Measurements from ENCODE around the gene STAMBPL1. TPM values are rescaled to one million over a fixed set of nuclear protein-coding genes. Genes with fewer than 3 reads are reported as not detected.

Gene STAMBPL1
- total RNA-seq, 2 donors from 2014 or later, result 15.7 to 57.0 TPM

DNA sequence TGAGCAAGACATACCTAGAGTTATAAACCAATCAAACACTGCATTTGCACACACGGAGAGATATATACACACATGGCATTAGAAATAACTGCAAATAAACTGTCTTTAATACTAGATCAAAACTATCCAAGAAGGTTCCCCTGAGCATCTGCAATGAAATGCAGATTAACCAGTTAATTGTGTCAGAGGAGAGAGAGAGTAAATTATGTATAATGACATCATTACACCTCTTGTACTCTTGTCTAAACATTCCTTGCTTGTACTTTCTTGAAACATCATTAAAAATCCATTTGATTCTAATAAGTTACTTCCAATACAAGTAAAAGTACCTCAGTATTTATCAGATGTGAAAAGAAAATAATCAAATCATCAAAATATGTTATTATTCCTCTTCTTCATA is 29.3 kb upstream of the STAMBPL1 start:
- no peak overlapping the region for H3K27ac Mint-ChIP-seq
- no peaks in the 10 kb centered on the region for H3K36me3 Mint-ChIP-seq
- DNase-seq (ENCODE audit: low spot score in 2 of 2) (no peak), ATAC-seq (no peak)
- no peaks in the 10 kb centered on the region for H3K9me3 Mint-ChIP-seq

DNA sequence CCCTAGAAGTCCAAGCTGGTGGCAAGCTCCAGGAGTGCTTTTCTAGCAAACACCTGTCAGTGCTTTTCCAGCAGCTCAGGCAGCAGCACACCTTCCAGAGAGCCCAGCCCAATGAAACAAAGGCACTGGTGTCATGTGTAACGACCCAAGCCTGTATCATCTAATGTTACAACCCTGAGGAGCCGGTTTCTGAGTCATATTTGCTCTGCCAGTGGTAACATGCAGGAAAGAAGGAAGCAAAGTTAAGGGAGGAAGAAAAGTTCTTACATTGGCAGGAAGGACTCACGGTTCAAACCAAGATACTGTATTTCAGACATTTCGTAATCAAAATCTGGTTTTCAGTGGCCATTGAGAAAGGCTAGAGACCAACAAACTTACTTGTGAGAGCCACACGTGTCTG is 28.3 kb upstream of the STAMBPL1 start, which contains the start of gene ANKRD22:
ANKRD22 (minus strand) TSS at position 139 of the 400 bp plus-strand sequence. CDS start 237 bp downstream, outside the sequence.
- Mint-ChIP-seq H3K36me3 (no peaks in the 10 kb centered on the region), H3K27ac (no peak within 1 kb of the TSS), H3K9me3 (no peaks in the 10 kb centered on the region)
- ATAC-seq, result no peak
- no peak for DNase-seq (ENCODE audit: low spot score in 2 of 2)

GRCh38 chr10:88852327-88852726 is 27.7 kb upstream of the STAMBPL1 start:
- no peak overlapping the region for H3K27ac Mint-ChIP-seq

GRCh38 chr10:88853155-88853881 is 26.7 kb upstream of the STAMBPL1 start:
- DNase-seq (ENCODE audit: low spot score in 2 of 2) (no peak), ATAC-seq (no peak)
- H3K9me3 Mint-ChIP-seq, result no peaks in the 10 kb centered on the region
- no peak overlapping the region for H3K27ac Mint-ChIP-seq
- no peaks in the 10 kb centered on the region for H3K36me3 Mint-ChIP-seq

More at GRCh38 chr10:88852327-88852726, 27.7 kb upstream of the STAMBPL1 start:
- DNase-seq (ENCODE audit: low spot score in 2 of 2), result no peak
- Mint-ChIP-seq H3K36me3 (no peaks in the 10 kb centered on the region), H3K9me3 (no peaks in the 10 kb centered on the region)
- ATAC-seq, result no peak

DNA sequence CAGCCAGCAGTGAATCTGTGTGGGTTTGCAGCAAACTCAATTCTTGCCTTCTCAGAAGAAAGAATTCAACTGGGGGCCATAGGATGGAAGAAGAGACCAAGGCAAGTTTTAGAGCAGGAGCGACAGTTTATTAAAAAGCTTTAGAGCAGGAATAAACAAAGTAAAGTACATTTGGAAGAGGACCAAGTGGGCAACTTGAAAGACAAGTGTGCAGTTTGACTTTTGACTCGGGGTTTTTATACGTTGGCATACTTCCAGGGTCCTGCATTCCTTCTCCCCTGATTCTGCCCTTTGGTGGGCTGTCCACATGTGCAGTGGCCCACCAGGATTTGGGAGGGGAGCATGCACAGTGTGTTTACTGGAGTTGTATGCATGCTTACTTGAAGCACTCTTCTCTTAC is 25.4 kb upstream of the STAMBPL1 start:
- ATAC-seq, result no peak
- no peaks in the 10 kb centered on the region for H3K36me3 Mint-ChIP-seq
- no peak for DNase-seq (ENCODE audit: low spot score in 2 of 2)
- H3K9me3 Mint-ChIP-seq, result no peaks in the 10 kb centered on the region
- H3K27ac Mint-ChIP-seq, result no peak overlapping the region

GRCh38 chr10:88857831-88858230 is 22.2 kb upstream of the STAMBPL1 start:
- H3K36me3 Mint-ChIP-seq, result peaks cover 0 to under 1% of the 10 kb centered on the region in 2 donors
- DNase-seq (ENCODE audit: low spot score in 2 of 2) (no peak), ATAC-seq (no peak)
- no peaks in the 10 kb centered on the region for H3K9me3 Mint-ChIP-seq
- H3K27ac Mint-ChIP-seq, result no peak overlapping the region

DNA sequence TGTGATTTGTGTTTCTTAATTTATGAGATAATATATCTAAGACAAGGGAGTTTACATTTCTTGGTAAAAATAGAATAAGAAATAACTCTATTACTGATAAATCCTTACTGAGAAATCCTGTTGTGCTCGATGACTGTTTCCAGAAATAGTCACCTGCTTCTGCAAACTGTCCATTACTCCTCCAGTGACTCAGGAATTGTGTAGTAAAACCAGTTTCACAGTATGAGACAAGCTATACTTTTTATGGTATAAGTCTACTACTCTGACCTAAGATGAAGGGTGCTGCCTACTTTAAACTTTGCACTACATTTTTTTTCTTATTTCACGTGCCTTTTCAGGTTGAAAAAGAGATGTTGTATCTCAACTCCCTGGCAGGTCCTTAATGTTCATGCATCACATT is 21.6 kb upstream of the STAMBPL1 start:
- DNase-seq (ENCODE audit: low spot score in 2 of 2) (no peak), ATAC-seq (peak; percentile 46 to 90)
- Mint-ChIP-seq H3K36me3 (peaks cover 0 to 6% of the 10 kb centered on the region in 2 donors), H3K27ac (no peak overlapping the region), H3K9me3 (no peaks in the 10 kb centered on the region)

GRCh38 chr10:88861036-88861435 is 19.0 kb upstream of the STAMBPL1 start:
- no peak overlapping the region for H3K27ac Mint-ChIP-seq
- no peak for DNase-seq (ENCODE audit: low spot score in 2 of 2)
- H3K9me3 Mint-ChIP-seq, result no peaks in the 10 kb centered on the region
- H3K36me3 Mint-ChIP-seq, result peaks cover 0 to 6% of the 10 kb centered on the region in 2 donors
- ATAC-seq, result no peak

GRCh38 chr10:88865281-88865876 is 14.7 kb upstream of the STAMBPL1 start:
- DNase-seq (ENCODE audit: low spot score in 2 of 2) (no peak), ATAC-seq (no peak)
- peaks cover 0 to 6% of the 10 kb centered on the region in 2 donors for H3K36me3 Mint-ChIP-seq
- H3K9me3 Mint-ChIP-seq, result no peaks in the 10 kb centered on the region
- no peak overlapping the region for H3K27ac Mint-ChIP-seq

DNA sequence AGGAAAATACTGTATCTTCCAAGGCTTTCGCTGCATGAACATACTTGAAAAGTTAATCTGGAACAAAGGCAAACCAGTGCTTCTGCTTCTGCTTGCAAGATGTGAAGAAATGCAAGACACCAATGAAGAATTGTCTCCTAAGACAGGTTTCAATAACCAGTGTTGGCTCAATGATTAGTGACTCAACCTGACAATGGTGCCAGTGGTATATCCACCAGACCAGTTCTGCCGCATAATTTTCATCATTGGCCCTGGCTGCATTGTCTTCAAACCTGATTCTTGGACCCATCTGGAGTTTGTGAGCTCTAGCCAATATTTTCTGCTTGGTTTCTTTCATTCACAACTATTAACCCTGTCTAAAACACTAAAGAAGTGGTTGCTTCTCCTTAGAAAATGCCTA is 13.6 kb upstream of the STAMBPL1 start:
- DNase-seq (ENCODE audit: low spot score in 2 of 2), result no peak
- Mint-ChIP-seq H3K36me3 (peaks cover 0 to 6% of the 10 kb centered on the region in 2 donors), H3K9me3 (peaks cover 0 to 4% of the 10 kb centered on the region in 2 donors), H3K27ac (no peak overlapping the region)
- no peak for ATAC-seq

DNA sequence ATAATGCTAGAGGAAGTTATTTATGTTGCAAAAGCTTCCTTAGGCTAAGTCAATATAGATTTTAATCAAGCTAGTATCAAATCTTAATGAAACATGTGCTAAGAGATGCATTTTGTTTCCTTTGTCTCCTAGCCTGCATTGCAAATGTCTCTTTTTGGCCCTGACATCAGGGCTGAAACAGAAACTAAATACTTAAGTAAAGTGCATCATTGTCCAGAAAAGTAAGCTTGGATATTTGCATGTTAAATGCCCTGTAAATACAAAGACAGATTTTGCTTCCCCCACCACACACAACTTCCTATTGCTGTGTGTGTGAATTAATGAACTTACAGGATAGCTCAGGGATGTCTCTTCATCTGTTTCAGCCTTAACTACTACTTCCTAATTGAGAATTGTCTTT is 10.0 kb upstream of the STAMBPL1 start:
- no peak for DNase-seq (ENCODE audit: low spot score in 2 of 2)
- Mint-ChIP-seq H3K27ac (no peak overlapping the region), H3K9me3 (peaks cover 0 to 4% of the 10 kb centered on the region in 2 donors), H3K36me3 (no peaks in the 10 kb centered on the region)
- ATAC-seq, result no peak

GRCh38 chr10:88873757-88874156 is 6.3 kb upstream of the STAMBPL1 start:
- peaks cover 0 to 6% of the 10 kb centered on the region in 2 donors for H3K36me3 Mint-ChIP-seq
- H3K9me3 Mint-ChIP-seq, result peaks cover 0 to 4% of the 10 kb centered on the region in 2 donors
- DNase-seq (ENCODE audit: low spot score in 2 of 2) (no peak), ATAC-seq (no peak)
- no peak overlapping the region for H3K27ac Mint-ChIP-seq

DNA sequence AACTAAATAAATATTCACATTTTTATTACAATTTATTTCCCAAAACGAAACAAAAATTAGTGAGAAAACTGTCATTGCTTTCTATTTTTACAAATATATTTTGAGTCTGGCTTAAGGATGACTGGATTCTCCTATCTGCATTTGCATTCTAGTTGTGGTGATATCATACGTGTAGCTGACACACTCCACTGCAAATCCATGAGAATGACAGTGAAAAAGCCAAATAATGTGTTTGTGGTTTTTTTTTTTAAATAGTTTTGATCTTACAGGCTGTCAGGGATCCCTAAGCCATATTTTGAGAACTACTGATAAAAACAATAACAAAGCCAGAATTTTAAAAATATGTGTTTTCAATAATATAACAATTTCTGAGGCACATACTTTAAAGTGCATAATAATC is 5.8 kb upstream of the STAMBPL1 start:
- no peak overlapping the region for H3K27ac Mint-ChIP-seq
- ATAC-seq (no peak), DNase-seq (ENCODE audit: low spot score in 2 of 2) (no peak)
- peaks cover under 1 to 6% of the 10 kb centered on the region in 2 donors for H3K36me3 Mint-ChIP-seq
- peaks cover 0 to 4% of the 10 kb centered on the region in 2 donors for H3K9me3 Mint-ChIP-seq

DNA sequence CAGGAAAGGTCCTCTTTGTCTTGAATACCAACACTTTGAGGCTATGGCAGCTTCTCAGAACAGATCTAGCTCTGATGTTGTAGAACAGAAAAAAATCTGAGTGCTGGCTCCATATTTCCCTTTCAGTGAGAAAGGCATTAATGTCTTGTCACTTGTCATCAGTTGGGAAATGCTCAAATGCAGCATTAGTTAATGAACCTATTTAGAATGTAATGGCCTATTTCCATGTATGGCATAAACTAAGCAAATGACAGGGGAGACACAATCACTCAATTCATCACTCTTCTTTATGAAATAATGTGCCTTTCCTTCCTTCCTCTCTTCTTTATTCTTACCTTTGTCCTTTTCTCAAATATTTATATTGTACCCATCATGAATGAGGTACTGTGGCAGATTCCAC is 5.0 kb upstream of the STAMBPL1 start:
- Mint-ChIP-seq H3K36me3 (peaks cover 6 to 8% of the 10 kb centered on the region in 2 donors), H3K27ac (no peak overlapping the region), H3K9me3 (peaks cover 0 to 4% of the 10 kb centered on the region in 2 donors)
- ATAC-seq (no peak), DNase-seq (ENCODE audit: low spot score in 2 of 2) (no peak)

GRCh38 chr10:88877298-88877697 is 2.7 kb upstream of the STAMBPL1 start:
- ATAC-seq (no peak), DNase-seq (ENCODE audit: low spot score in 2 of 2) (no peak)
- H3K9me3 Mint-ChIP-seq, result no peaks in the 10 kb centered on the region
- no peak overlapping the region for H3K27ac Mint-ChIP-seq
- peaks cover 15 to 17% of the 10 kb centered on the region in 2 donors for H3K36me3 Mint-ChIP-seq

DNA sequence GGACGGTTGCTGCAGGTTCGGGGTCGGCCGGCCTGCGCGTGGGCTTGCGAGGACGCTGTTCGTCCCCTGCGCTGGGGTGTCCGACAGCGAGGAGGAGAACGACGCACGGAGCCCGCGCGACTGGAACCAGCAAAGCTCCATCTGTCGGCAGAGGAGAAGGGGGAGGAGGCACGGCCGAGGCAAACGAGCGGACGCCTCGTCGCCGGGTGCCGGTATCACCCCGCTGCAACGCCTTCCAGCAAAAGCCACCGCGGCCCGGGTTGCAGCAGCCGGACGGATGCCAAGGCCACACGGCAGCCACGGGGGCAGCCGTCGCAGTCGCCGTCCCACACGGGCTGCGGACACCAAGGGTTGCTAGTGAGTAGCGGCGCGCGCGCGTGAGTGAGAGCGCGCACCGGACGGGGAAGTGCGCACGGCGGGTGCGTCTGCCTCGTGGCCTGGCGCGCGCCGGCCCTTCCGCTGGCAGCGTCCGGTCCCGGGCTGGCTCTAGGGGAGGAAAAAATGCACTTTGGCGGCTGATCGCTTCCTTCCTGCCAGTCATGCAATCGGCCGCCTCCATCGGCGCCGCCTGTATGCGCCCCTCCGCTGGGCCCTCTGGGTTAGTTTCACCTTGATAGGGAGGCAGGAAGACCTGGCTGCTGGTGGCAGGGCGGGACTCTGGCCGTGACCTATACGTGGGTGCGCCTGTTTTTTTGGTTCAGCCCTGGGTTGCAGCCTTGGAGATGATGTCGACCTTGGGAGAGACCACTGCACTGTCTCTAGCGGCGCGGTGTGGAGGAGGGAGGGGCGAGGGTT is 434 bp downstream of the STAMBPL1 start:
- peak overlapping the region; percentile 92 to 93 for H3K27ac Mint-ChIP-seq
- DNase-seq (ENCODE audit: low spot score in 2 of 2), result peak; percentile 75 to 85
- H3K9me3 Mint-ChIP-seq, result no peaks in the 10 kb centered on the region
- ATAC-seq, result peak; percentile 82 to 84
- peaks cover 23 to 27% of the 10 kb centered on the region in 2 donors for H3K36me3 Mint-ChIP-seq

DNA sequence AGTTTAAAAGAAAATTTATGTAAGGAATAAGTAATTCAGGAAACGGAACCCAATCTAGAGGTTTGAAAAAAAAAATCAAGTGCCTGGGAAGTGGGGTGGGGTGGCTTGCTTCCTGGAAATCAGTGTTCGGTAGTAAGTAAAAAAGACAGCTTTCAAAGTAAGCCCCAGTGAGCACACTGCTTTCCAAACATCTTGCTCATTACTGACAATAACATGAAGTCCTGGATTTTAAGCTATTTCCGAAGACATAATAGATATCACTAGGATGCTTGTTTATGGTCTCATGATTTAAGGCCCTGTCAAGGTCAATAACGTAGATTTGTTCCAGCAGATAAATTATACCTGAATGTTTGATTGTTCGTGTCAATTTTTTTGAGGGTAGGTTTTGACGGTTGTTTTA is 1.3 kb downstream of the STAMBPL1 start:
- ATAC-seq (no peak), DNase-seq (ENCODE audit: low spot score in 2 of 2) (no peak)
- Mint-ChIP-seq H3K36me3 (peaks cover 23 to 27% of the 10 kb centered on the region in 2 donors), H3K27ac (peak overlapping the region; percentile 92 to 93), H3K9me3 (no peaks in the 10 kb centered on the region)

All from activated naive CD4-positive, alpha-beta T cell treated with anti-CD3 and anti-CD28 coated beads, Interleukin-2, amount 50 U/mL, for 72 hours (primary cell).